ENCODE results near the gene TSKS.

GRCh38 chr19:49801966-49802661 lies 39.0 kb upstream of the TSKS start:
- TF ChIP-seq CTCF (conservative IDR thresholded peaks at IDR 0.05) = no peak
- no peak for TF ChIP-seq ZFX (IDR thresholded peaks at IDR 0.05)
